T-cell (primary cell): ENCODE measurements around the gene GCHFR. TPM values are rescaled to one million over a fixed set of nuclear protein-coding genes. Genes with fewer than 3 reads are reported as not detected.

Experiments used
- ATAC-seq, 4 experiments: fragments of 200-7000 bp in 3 of 4; fragments of 150-1000 bp in 1 of 4; cut with Tn5 transposase; replicated peaks in 1 of 4; 1 replicate in 3 of 4; 2 replicates in 1 of 4; pipeline ENCODE4 v1.10.0; 2021; ENCODE audit warnings: moderate library complexity in 3 of 4, mild to moderate bottlenecking in 2 of 4, moderate number of reproducible peaks in 1 of 4
- CTCF ChIA-PET, 2 donors: fragments of 300-600 bp; sonication (Branson Sonifier 250); formaldehyde crosslinking; loops; one replicate each; lab custom pipeline; 2022; ENCODE audit warnings: antibody characterized with exemption in 2 of 2; lab: Charles Lee
- POLR2A ChIA-PET, 2 donors: fragments of 300-600 bp; sonication (Branson Sonifier 250); formaldehyde crosslinking; loops; one replicate each; lab custom pipeline; 2022; ENCODE audit warnings: antibody characterized with exemption in 2 of 2; lab: Charles Lee
- DNase-seq, 35 experiments: peaks; one replicate each; pipeline versions ENCODE4 v3.0.0 to v3.0.0-alpha.2; 2013 to 2023
- H3K27ac ChIP-seq: one replicate; pipeline ENCODE4 v1.5.1; 2013; ENCODE audit warnings: low read length
- H3K27me3 ChIP-seq, 2 experiments: replicated peaks in 1 of 2; 1 replicate in 1 of 2; 2 replicates in 1 of 2; pipeline versions ENCODE4 v1.6.1 to v1.7.0; 2013; ENCODE audit warnings: low read length in 1 of 2, mixed read lengths in 1 of 2; ENCODE audit not compliant: control insufficient read depth in 2 of 2, insufficient read depth in 2 of 2; ENCODE audit errors: extremely low read depth in 1 of 2
- H3K36me3 ChIP-seq, 2 donors: 1 replicate in 1 of 2; 2 replicates in 1 of 2; pipeline versions ENCODE4 v1.6.1 to v1.7.0; 2013; ENCODE audit warnings: low read length in 1 of 2; ENCODE audit not compliant: control insufficient read depth in 2 of 2, insufficient read depth in 1 of 2; ENCODE audit errors: extremely low read depth in 1 of 2
- H3K4me1 ChIP-seq, 2 experiments: 1 replicate in 1 of 2; 2 replicates in 1 of 2; pipeline versions ENCODE4 v1.6.1 to v1.7.0; 2013; ENCODE audit warnings: low read length in 2 of 2, mixed read lengths in 1 of 2; ENCODE audit not compliant: insufficient read depth in 2 of 2, control insufficient read depth in 1 of 2; ENCODE audit errors: extremely low read depth in 1 of 2
- H3K4me3 ChIP-seq, 2 donors: 1 replicate in 1 of 2; 2 replicates in 1 of 2; pipeline versions ENCODE4 v1.5.1 to v1.7.0; 2013; ENCODE audit warnings: mild to moderate bottlenecking in 2 of 2, low read length in 1 of 2, moderate library complexity in 1 of 2; ENCODE audit not compliant: control insufficient read depth in 1 of 2; ENCODE audit errors: extremely low read depth in 1 of 2
- H3K9me3 ChIP-seq: 2 replicates; pipeline ENCODE4 v1.7.0; 2013
- H3K27ac Mint-ChIP-seq, 2 donors: one replicate each; pipeline ENCODE4 v1.8.0; 2020 to 2021; ENCODE audit warnings: mild to moderate bottlenecking in 2 of 2, mixed read lengths in 2 of 2
- H3K27me3 Mint-ChIP-seq, 2 donors: one replicate each; pipeline ENCODE4 v1.8.0; 2021 to 2022; ENCODE audit warnings: mixed read lengths in 2 of 2
- H3K36me3 Mint-ChIP-seq: one replicate; pipeline ENCODE4 v1.8.0; 2021; ENCODE audit warnings: mixed read lengths
- H3K4me1 Mint-ChIP-seq, 3 donors: one replicate each; pipeline ENCODE4 v1.8.0; 2020 to 2022; ENCODE audit warnings: mixed read lengths in 3 of 3, mild to moderate bottlenecking in 1 of 3
- H3K4me3 Mint-ChIP-seq, 3 donors: one replicate each; pipeline ENCODE4 v1.8.0; 2020 to 2022; ENCODE audit warnings: mild to moderate bottlenecking in 3 of 3, mixed read lengths in 3 of 3, moderate library complexity in 3 of 3
- H3K9me3 Mint-ChIP-seq, 3 donors: one replicate each; pipeline ENCODE4 v1.8.0; 2020 to 2022; ENCODE audit warnings: mixed read lengths in 3 of 3
- WGBS: methylation state at CpG from one replicate; pipeline ENCODE4 v1.1.5; 2013; ENCODE audit warnings: missing lambda C conversion rate; ENCODE audit not compliant: insufficient coverage; 5-methylcytosine and 5-hydroxymethylcytosine counted together
- total RNA-seq, 35 experiments: library from RNA in 6 of 35; stranded (reverse) in 6 of 35; fragments of 120-200 nt in 1 of 35; gene quantifications; one replicate each; pipeline versions ENCODE4 v1.2.1 to v1.2.4 and lab custom pipeline; 2013 to 2026

Gene GCHFR
- total RNA-seq, 5 donors from 2014 or later (not counting 1 experiment from before 2014, with no cell fraction given), result 13.7 to 29.9 (median 28.4) TPM

DNA sequence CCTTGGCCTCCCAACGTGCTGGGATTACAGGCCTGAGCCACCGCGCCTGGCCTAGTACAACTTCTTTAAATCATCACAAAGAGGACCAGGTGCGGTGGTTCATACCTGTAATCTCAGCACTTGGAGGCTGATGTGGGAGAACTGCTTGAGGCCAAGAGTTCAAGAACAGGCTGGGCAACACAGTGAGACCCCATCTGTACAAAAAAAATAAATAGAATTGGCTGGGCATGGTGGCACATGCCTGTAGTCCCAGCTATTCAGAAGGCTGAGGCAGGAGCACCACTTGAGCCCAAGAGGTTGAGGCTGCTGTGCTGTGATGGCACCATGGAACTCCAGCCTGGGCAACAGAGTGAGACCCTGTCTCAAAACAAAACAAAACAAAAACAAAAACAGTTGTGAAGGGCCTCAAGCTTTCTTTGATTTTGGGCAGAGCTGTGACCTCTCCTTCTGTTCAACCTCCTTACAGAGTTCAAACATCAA is 14.7 kb upstream of the GCHFR start:
- Mint-ChIP-seq H3K9me3 (no peaks in the 10 kb centered on the region), H3K27me3 (no peaks in the 10 kb centered on the region), H3K27ac (no peak overlapping the region), H3K4me3 (no peak overlapping the region), H3K4me1 (peaks cover 20 to 39% (median 28%) of the 10 kb centered on the region in 3 donors), H3K36me3 (peaks cover 32% of the 10 kb centered on the region)
- CTCF ChIA-PET, result interaction anchor here in 1 of 2 donors (0.6 to 0.7 kb wide), 2 partner anchors 89 to 485 kb away, joined by 4 to 5 read pairs; no protein-coding TSS in a partner anchor
- Histone ChIP-seq H3K27ac (no peak overlapping the region), H3K27me3 (no peaks in the 10 kb centered on the region), H3K9me3 (no peaks in the 10 kb centered on the region), H3K36me3 (peaks cover 8 to 74% of the 10 kb centered on the region in 2 donors), H3K4me3 (no peak overlapping the region), H3K4me1 (peaks cover 2 to 25% of the 10 kb centered on the region in 2 experiments)
- no peak for ATAC-seq
- no CpG with 5 or more reads among the region's 4 CpGs for WGBS
- POLR2A ChIA-PET, result no interaction called here
- DNase-seq, result no peak

DNA sequence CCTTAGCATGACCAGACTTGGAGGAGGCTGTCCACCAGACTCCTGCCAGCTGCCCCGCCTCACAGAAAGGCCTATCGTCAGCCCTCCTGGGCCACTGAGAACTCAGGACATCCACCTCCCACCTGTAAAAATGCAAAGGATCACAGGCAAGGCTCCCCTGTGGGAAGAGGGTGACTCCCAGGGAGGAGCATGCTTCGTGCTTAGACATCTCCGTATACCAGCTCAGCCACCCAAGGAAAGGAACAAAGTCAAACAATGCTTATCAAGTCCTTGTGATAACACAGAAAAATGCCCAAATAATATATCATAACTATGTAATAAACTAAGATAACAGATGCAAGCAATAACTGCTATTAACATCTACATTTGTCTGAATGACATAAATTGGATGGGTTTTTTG is 13.0 kb upstream of the GCHFR start:
- no peak for DNase-seq
- Mint-ChIP-seq H3K36me3 (peaks cover 29% of the 10 kb centered on the region), H3K9me3 (no peaks in the 10 kb centered on the region), H3K27me3 (no peaks in the 10 kb centered on the region), H3K27ac (no peak overlapping the region), H3K4me3 (no peak overlapping the region), H3K4me1 (peaks cover 26 to 37% (median 34%) of the 10 kb centered on the region in 3 donors)
- ATAC-seq, result no peak
- H3K36me3 ChIP-seq, result peaks cover 0 to 64% of the 10 kb centered on the region in 2 donors
- no peak overlapping the region for H3K27ac ChIP-seq
- no peaks in the 10 kb centered on the region for H3K9me3 ChIP-seq
- 100% methylated on average over 1 of the region's 4 CpGs for WGBS
- H3K4me3 ChIP-seq, result no peak overlapping the region
- H3K27me3 ChIP-seq, result no peaks in the 10 kb centered on the region
- H3K4me1 ChIP-seq, result peaks cover 4 to 28% of the 10 kb centered on the region in 2 experiments
- ChIA-PET POLR2A (interaction anchor here in 1 of 2 donors (0.5 kb wide), 1 partner anchor 590 kb away, joined by 3 read pairs; no protein-coding TSS in a partner anchor), CTCF (interaction anchor here in 1 of 2 donors (1.2 kb wide), 1 partner anchor 57 kb away, joined by 4 read pairs; no protein-coding TSS in a partner anchor)

DNA sequence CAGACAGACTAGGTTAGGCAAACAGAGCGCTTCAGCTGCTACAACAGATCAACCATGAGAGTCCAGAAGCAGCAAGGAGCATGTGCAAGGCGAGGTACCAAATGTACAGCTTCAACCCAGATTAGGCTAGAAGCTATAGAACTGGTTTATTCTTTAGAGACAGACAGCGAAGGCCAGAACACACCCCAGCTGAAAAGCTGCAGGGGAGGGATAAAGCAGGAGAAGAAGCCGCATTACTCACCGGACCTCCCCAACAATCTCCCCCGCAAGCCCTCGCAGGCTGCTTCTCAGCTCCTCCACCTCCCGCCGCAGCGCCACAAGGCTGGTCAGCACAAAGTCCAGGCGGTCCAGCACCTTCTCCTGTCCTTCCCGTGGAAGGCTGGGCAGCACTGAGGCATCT is 12.1 kb upstream of the GCHFR start:
- H3K36me3 Mint-ChIP-seq, result peaks cover 29% of the 10 kb centered on the region

DNA sequence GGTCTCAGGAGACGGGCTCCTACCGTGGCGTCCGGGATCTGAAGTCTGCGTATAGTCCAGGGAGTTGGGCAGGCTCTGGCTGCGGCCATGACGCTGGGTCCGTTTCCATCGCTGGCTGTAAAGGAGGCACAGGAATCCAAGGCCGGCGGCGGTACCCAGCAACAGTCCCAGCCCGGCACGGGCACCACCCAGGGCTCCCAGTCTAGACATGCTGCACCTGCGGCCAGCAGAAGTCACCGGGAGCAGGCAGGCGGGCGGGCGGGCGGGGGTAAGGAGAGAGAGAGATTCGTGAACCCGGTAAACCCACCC is 9.3 kb upstream of the GCHFR start:
- Mint-ChIP-seq H3K9me3 (no peaks in the 10 kb centered on the region), H3K27me3 (no peaks in the 10 kb centered on the region), H3K36me3 (peaks cover 17% of the 10 kb centered on the region), H3K4me1 (peaks cover 26 to 37% (median 34%) of the 10 kb centered on the region in 3 donors), H3K4me3 (peak overlapping the region; percentile 89 to 95 (median 90)), H3K27ac (peak overlapping the region; percentile 67 to 97)
- Histone ChIP-seq H3K27ac (peak overlapping the region; percentile 72), H3K4me1 (peaks cover 4 to 30% of the 10 kb centered on the region in 2 experiments), H3K4me3 (peak overlapping the region; percentile 83 to 94), H3K9me3 (no peaks in the 10 kb centered on the region), H3K27me3 (no peaks in the 10 kb centered on the region), H3K36me3 (peaks cover 0 to 37% of the 10 kb centered on the region in 2 donors)
- DNase-seq, result peak in 3 of 35 experiments; percentile 11 to 39 (median 19)
- ChIA-PET CTCF (interaction anchor here in 1 of 2 donors (0.7 kb wide), 1 partner anchor 25 kb away, joined by 5 read pairs; no protein-coding TSS in a partner anchor), POLR2A (interaction anchor here in 1 of 2 donors (0.6 kb wide), 1 partner anchor 28 kb away, joined by 4 read pairs; no protein-coding TSS in a partner anchor)
- WGBS, result under 1% methylated on average over 12 of the region's 22 CpGs
- ATAC-seq, result peak; percentile 11 to 16 (median 14)

More for the DNA sequence above, 12.1 kb upstream of the GCHFR start:
- H3K9me3 Mint-ChIP-seq, result no peaks in the 10 kb centered on the region
- H3K4me1 Mint-ChIP-seq, result peaks cover 26 to 37% (median 34%) of the 10 kb centered on the region in 3 donors
- peaks cover 4 to 30% of the 10 kb centered on the region in 2 experiments for H3K4me1 ChIP-seq
- no peak for DNase-seq
- POLR2A ChIA-PET, result no interaction called here
- no peaks in the 10 kb centered on the region for H3K27me3 Mint-ChIP-seq
- CTCF ChIA-PET, result interaction anchor here (0.5 to 2.6 kb wide), 5 partner anchors 8 to 57 kb away, joined by 3 to 10 read pairs (median 5); no protein-coding TSS in a partner anchor
- H3K27me3 ChIP-seq, result no peaks in the 10 kb centered on the region
- peaks cover 0 to 58% of the 10 kb centered on the region in 2 donors for H3K36me3 ChIP-seq
- no peak overlapping the region for H3K4me3 ChIP-seq
- H3K27ac ChIP-seq, result no peak overlapping the region
- H3K27ac Mint-ChIP-seq, result no peak overlapping the region
- H3K9me3 ChIP-seq, result no peaks in the 10 kb centered on the region
- WGBS, result 100% methylated on average over 8 of the region's 12 CpGs
- ATAC-seq, result no peak
- no peak overlapping the region for H3K4me3 Mint-ChIP-seq

DNA sequence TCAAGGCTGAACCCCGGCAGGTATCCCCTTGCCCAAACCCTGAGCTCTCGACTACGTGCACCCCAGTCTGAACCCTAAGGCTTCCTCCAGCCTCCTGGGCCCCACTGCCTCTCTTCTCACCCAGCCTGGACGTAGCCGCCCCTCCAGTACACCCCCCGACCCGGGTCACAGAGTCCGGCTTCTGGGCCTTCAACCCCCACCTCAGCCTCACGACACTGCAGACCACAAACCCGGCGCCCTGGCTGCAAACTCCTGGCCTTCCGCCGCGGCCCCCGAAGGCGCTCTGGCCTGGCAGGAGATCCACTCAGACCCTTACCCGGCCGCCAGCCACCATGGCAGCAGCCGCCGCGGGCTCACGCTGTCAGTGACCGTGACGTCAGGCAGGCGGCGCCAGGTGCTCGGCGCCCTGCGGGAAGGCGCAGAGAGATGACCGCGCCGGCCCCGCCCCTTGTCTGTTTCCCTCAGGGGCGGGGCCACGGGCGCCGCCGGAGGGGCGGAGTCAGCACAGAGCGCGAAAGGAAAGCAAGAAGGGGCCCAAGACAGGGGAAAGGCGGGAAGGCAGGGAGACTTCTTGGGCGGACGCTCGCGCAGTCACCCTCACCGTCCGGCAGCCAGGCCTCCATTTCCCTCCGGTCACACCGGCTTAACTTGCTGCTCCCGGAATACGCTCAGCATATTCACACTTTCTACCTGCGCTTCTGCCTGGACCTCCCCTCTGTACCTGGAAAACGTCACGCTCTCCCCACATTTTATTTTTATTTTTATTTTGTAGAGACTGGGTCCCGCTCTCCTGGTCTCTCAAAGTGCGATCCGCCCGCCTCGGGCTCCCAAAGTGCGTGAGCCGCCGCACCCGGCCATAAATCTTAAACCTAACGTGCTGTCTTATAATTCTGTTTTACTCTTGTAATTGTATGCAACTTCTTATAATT is 8.7 kb upstream of the GCHFR start, which contains the start of gene RMDN3:
RMDN3 (minus strand) TSS at position 372 of the 929 bp plus-strand sequence. CDS start 471 bp downstream, outside the sequence.
- Mint-ChIP-seq H3K36me3 (peaks cover 14% of the 10 kb centered on the region), H3K9me3 (no peaks in the 10 kb centered on the region), H3K4me3 (peak within 1 kb of the TSS; percentile 89 to 95 (median 90)), H3K4me1 (peaks cover 26 to 35% (median 34%) of the 10 kb centered on the region in 3 donors), H3K27ac (peak within 1 kb of the TSS; percentile 91 to 97), H3K27me3 (no peaks in the 10 kb centered on the region)
- H3K4me1 ChIP-seq, result peaks cover 4 to 30% of the 10 kb centered on the region in 2 experiments
- no peaks in the 10 kb centered on the region for H3K27me3 ChIP-seq
- ATAC-seq, result peak; percentile 96 to 98 (median 97)
- peak within 1 kb of the TSS; percentile 72 for H3K27ac ChIP-seq
- peak within 1 kb of the TSS; percentile 83 to 94 for H3K4me3 ChIP-seq
- peak; percentile 83 to 97 (median 91) for DNase-seq
- ChIA-PET POLR2A (no interaction called here), CTCF (interaction anchor here in 1 of 2 donors (0.6 kb wide), 1 partner anchor 103 kb away, joined by 3 read pairs; no protein-coding TSS in a partner anchor)
- H3K36me3 ChIP-seq, result peaks cover 0 to 32% of the 10 kb centered on the region in 2 donors
- no peaks in the 10 kb centered on the region for H3K9me3 ChIP-seq
- WGBS, result under 1% methylated on average over 52 of the region's 66 CpGs

DNA sequence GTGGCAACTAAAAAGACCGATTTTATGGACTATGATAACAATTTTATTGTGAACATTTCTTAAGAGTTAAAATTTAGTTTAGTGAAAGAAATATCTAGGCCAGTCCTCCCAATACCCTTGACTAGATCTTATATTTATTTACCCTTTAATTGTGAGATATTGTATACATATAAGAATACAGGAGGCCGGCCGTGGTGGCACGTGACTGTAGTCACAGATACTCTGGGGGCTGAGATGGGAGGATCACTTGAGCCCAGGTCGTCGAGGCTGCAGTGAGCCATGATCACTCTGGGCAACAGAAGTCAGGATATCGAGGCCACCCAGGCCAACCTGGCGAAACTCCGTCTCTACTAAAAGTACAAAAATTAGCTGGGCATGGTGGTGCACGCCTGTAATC is 8.1 kb upstream of the GCHFR start:
- peak overlapping the region; percentile 91 to 97 for H3K27ac Mint-ChIP-seq
- no peak for DNase-seq
- Histone ChIP-seq H3K27me3 (no peaks in the 10 kb centered on the region), H3K36me3 (peaks cover 0 to 25% of the 10 kb centered on the region in 2 donors), H3K27ac (peak overlapping the region; percentile 69), H3K4me1 (peaks cover 4 to 30% of the 10 kb centered on the region in 2 experiments), H3K4me3 (peak overlapping the region; percentile 83 to 94), H3K9me3 (no peaks in the 10 kb centered on the region)
- H3K9me3 Mint-ChIP-seq, result no peaks in the 10 kb centered on the region
- no peak for ATAC-seq
- CTCF ChIA-PET, result interaction anchor here in 1 of 2 donors (0.6 kb wide), 1 partner anchor 102 kb away, joined by 3 read pairs; no protein-coding TSS in a partner anchor
- H3K4me1 Mint-ChIP-seq, result peaks cover 26 to 35% (median 34%) of the 10 kb centered on the region in 3 donors
- peaks cover 13% of the 10 kb centered on the region for H3K36me3 Mint-ChIP-seq
- POLR2A ChIA-PET, result interaction anchor here in 1 of 2 donors (0.6 to 1.0 kb wide), 2 partner anchors 9 to 1211 kb away, joined by 3 read pairs; no protein-coding TSS in a partner anchor
- WGBS, result 79% methylated on average over 9 of the region's 10 CpGs
- H3K27me3 Mint-ChIP-seq, result no peaks in the 10 kb centered on the region
- H3K4me3 Mint-ChIP-seq, result peak overlapping the region; percentile 89 to 95 (median 90)
